Measurements from ENCODE around the gene ITSN2.

GRCh38 chr2:24205131-24205530, 155.2 kb downstream of the ITSN2 start:
- TF ChIP-seq CTCF (conservative IDR thresholded peaks at IDR 0.05 in 1 of 2, IDR thresholded peaks at IDR 0.05 in 1 of 2; ENCODE audit: extremely low read depth in 1 of 2, insufficient read depth in 1 of 2, low read depth in 1 of 2, low read length in 2 of 2) (no peak), EZH2 (IDR thresholded peaks at IDR 0.05; ENCODE audit: borderline replicate concordance, low read length) (no peak)
